Mesenteric fat pad (tissue), 1 donor: ENCODE measurements around the gene TERT. TPM values are rescaled to one million over a fixed set of nuclear protein-coding genes. Genes with fewer than 3 reads are reported as not detected.

ENCODE experiments used
- DNase-seq: peaks from one replicate; pipeline ENCODE4 v3.0.0-alpha.2; 2020; ENCODE audit warnings: low spot score
- total RNA-seq: library from RNA; stranded (reverse); fragmentation: NEBNext Ultra II Directional; extraction: Animal tissue kit (Norgen Biotek cat#: 25700); gene quantifications from one replicate; pipeline ENCODE4 v1.2.1, GENCODE V29; 2021
- donor health status: DM: yes; HTN: yes; CAD: no.

TERT gene
- total RNA-seq, 1 donor from 2014 or later: not detected

- no peak for DNase-seq
Measured at GRCh38 chr5:1265026-1265425, 29.8 kb downstream of the TERT start.

GRCh38 chr5:1264211-1264610 lies 30.7 kb downstream of the TERT start:
- no peak for DNase-seq

GRCh38 chr5:1262381-1262780 lies 32.5 kb downstream of the TERT start:
- no peak for DNase-seq

GRCh38 chr5:1261643-1262042 lies 33.2 kb downstream of the TERT start:
- no peak for DNase-seq

- DNase-seq: no peak
Measured at GRCh38 chr5:1259806-1260480, 34.9 kb downstream of the TERT start.

DNA sequence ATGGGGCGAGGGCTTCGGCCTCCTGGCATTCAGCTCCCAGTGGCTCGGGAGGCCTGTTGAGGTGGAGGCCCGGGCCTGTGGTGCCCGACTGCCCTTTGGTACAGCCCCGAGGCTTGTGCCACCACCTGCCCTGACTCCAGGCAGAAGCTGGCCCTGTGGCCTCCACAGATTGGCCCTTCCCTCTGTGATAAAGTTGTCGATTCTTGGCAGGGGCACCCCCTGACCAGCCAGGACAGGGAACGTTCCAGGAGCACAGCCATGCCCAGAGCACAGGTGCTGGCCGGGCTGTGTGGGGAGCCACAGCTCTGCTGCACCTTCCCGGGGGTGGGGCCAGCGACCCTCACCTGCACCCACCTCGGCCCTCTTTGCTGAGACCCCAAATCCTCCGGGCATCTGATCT lies 37.0 kb downstream of the TERT start:
- DNase-seq: no peak

DNA sequence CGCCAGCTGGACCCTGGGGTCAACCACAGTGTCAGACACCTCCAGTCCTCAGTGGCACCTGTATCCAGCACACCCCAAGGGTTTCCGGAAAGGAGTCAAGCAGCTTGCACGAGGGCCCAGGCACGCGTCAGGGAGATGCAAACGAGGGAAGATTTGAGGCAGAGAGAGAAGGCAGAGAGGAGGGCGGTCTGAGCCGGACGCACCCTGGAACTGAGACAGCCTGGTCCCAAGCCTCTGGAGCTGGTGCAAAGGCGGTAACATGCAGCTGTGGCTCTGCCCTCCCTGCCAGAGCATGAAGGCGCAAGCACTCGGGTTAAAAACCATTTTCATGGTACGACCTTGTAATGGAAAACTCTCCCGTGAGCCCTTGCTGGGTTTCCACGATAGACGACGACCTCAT lies 37.5 kb downstream of the TERT start:
- DNase-seq: no peak

- DNase-seq: no peak
Measured at GRCh38 chr5:1256776-1257175, 38.1 kb downstream of the TERT start.

DNA sequence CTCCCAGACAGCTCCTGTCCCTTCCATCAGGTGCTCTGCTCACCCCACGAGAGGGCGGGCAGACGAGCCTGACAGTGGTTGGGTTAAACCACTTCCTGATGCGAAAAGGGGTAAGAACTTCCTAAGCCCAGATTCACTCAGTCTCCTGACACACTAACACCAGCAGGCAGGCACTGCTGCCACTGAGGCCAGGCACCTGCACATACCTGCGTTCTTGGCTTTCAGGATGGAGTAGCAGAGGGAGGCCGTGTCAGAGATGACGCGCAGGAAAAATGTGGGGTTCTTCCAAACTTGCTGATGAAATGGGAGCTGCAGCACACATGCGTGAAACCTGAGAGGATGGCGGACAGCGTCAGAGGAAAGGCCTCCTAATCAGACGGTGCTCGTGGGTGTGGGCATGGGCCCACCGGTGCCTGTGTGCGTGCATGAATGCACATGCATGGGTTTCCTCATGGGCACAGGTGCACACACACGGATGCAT lies 39.7 kb downstream of the TERT start:
- DNase-seq: no peak

DNA sequence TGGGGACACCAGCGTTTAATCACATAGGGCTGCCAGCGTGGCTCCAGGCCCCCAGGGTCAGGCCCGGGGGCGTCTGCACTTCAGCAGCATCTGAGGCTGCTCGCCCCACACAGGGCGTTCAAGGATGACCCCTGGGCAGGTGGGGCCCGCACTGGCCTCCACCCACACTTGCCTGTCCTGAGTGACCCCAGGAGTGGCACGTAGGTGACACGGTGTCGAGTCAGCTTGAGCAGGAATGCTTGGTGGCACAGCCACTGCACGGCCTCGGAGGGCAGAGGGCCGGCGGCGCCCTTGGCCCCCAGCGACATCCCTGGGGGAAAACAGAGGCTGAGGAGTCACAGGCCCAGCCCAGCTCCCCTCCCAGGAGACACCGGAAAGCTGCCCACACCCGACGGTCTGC lies 40.7 kb downstream of the TERT start:
- no peak for DNase-seq

- DNase-seq: no peak
Measured at GRCh38 chr5:1253456-1254105, 41.3 kb downstream of the TERT start.

GRCh38 chr5:1252681-1253080 lies 42.2 kb downstream of the TERT start:
- DNase-seq: no peak

GRCh38 chr5:1251678-1252580 lies 42.9 kb downstream of the TERT start:
- no peak for DNase-seq

DNA sequence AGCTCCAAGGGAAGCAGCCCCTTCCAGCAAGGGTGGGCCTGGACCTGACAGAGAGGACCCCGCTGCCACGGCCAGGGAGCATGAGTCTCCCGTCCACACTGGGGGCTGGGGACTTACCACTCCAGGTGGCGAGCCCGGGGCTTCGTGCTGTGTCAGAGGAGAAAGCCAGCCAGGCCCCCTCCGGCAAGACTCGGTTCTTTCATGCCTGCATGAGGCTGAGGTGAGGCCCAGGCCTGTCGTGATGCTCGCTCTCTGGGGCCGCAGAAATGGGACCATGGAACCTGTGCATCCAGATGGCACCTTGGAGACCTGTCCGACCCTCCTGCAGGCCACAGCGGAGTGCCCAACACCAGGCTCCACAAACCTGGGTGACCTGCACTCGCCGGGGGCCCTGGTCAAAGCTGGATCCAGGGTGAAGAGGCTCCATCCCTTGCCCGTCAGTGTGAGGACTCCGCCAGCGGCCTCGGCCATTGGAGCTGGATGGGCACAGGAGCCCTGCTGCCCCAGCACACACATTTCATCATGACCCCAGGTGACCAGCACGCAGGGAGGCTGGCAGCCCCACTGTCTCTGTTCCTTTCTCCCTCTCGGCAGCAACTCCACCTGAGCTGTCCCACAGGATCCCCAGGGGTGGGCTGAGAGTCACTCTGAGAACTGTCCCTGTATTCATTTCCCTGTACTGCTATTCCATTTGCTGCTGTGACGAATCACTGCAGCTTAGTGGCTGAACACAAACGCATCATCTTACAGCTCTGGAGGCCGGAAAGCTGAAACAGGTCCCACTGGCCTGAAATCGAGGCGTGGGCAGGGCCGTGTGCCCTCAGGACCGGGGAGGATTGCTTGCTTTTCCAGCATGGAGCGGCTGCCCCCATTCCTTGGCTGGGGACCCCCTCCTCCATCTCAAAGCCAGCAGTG lies 45.2 kb downstream of the TERT start:
- DNase-seq: no peak

- DNase-seq: no peak
Measured at GRCh38 chr5:1247811-1248210, 47.1 kb downstream of the TERT start.

DNA sequence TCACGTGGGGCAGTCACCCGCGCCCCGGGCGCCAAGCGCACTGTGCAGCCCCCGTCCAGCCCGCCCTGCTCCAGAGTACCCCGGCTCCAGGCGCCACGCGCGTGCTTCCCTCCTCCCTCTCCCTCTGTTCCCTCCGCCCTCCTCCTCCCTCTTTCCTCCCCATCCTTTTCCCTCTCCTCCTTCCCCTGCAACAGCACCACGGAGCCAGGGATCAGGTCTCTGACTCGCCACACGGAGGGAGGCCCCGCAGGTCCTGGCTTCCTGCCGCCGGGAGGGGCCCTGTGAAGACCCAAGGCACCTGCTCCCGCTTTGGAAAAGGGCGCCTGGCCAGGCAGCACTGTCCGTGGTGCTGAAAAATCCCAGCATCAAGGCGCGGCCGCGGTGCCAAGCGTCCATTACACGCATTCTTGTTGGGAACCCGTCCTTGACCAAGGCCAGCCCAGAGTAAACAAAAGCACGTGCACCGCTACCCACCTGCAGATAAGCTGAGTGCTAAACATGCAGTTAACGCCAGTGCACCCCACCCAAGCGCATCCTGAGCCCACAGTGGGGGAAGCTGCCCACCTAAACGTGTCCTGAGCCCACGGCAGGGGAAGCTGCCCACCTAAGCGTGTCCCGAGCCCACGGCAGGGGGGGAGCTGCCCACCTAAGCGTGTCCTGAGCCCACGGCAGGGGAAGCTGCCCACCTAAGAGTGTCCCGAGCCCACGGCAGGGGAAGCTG lies 48.0 kb downstream of the TERT start:
- no peak for DNase-seq

DNA sequence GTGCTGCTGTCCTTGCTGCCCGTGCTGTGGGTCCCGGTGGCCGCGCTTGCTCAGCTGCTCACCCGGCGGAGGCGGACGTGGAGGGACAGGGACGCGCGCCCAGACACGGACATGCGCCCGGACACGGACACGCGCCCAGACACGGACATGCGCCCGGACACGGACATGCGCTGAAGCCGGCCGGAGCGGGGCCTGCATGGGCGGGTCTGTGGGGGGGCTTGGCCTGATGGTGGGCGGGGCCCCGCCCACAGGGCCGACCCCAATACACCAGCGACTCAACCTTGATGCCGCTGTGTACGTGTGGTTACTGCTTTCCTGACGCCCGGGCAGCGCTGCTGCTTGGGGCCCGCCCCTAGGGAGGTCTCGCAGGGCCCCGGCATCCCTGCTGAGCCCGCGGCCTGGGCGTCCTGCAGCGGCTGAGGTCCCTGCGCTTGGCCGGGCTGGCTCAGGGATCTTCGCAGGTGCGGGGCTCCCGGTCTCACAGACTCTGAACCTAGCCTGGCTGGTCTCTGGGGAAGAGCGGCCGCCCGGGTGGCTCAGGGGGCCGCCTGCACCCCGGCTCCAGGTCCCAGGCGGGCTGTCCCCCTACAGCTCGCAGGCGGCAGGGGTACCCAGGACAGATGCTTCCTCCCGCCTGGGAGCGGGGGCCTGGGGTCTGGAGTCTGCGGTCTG lies 48.8 kb downstream of the TERT start:
- no peak for DNase-seq

DNA sequence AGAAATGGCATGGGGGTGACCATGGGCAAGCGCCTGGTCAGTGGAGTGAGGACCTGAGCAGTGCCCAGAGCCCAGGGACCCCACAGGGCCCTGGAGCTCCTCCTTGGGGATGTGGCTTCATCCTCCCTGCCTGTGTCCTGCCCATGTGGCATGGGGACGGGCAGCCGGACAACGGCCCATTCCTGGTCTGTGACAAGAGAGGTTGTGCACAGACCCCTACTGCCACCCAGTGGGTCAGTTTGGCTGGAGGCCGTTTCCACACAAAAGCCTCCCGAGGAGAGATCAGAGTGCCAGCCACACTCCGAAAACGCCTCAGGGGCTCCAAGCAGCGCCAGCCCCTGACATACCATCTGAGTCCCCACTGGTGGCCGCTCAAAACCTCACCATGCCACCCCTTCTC lies 49.9 kb downstream of the TERT start:
- no peak for DNase-seq

- no peak for DNase-seq
Measured at GRCh38 chr5:1244255-1244654, 50.6 kb downstream of the TERT start.
